GM19239 (cell line): ENCODE results near the gene IL36RN.

Experiments
- DNase-seq: peaks from one replicate; pipeline ENCODE4 v3.0.0; 2011; ENCODE audit warnings: low spot score; ENCODE audit not compliant: insufficient read length
- FAIRE-seq: peaks from 2 replicates; lab custom pipeline; 2011; peaks lifted over from hg19 to GRCh38; lab: Jason Lieb, UNC

IL36RN gene

DNA sequence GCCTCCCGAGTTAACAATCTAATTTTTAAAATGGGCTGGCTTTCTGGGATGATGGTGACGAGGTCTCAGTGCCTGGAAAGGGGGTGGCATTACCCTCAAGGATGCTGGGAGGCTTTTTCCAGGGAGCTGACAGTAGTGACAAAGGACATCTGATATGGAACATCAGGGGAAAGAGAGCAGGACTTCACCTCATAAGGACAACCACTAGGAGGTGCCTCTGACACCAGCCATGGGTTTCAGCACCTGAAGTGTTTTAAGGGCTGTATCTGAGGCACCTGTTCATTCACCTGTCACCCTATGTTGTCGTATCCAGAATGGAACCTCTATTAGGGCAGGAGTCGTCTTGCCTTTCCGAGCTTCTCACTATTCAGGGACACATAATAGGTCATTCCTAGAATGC lies 17.1 kb upstream of the IL36RN start:
- no peak for FAIRE-seq
- DNase-seq: no peak

DNA sequence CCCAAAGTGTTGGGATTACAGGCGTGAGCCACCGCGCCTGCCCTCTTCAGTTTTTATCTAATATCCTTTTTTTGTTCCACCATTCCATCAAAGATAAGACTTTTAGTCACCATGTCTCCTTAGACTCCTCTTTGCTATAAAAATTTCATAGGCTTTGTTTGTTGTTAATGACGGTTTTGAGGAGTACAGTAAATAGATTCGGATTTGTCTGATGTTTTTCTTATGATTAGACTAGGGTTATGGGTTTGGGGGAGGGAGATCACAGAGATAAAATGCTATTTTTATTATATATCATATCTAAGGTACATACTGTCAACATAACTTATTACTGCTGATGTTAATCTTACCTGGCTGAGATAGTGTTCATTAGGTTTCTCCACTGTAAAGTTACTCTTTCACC lies 12.5 kb upstream of the IL36RN start:
- DNase-seq (no peak), FAIRE-seq (no peak)

DNA sequence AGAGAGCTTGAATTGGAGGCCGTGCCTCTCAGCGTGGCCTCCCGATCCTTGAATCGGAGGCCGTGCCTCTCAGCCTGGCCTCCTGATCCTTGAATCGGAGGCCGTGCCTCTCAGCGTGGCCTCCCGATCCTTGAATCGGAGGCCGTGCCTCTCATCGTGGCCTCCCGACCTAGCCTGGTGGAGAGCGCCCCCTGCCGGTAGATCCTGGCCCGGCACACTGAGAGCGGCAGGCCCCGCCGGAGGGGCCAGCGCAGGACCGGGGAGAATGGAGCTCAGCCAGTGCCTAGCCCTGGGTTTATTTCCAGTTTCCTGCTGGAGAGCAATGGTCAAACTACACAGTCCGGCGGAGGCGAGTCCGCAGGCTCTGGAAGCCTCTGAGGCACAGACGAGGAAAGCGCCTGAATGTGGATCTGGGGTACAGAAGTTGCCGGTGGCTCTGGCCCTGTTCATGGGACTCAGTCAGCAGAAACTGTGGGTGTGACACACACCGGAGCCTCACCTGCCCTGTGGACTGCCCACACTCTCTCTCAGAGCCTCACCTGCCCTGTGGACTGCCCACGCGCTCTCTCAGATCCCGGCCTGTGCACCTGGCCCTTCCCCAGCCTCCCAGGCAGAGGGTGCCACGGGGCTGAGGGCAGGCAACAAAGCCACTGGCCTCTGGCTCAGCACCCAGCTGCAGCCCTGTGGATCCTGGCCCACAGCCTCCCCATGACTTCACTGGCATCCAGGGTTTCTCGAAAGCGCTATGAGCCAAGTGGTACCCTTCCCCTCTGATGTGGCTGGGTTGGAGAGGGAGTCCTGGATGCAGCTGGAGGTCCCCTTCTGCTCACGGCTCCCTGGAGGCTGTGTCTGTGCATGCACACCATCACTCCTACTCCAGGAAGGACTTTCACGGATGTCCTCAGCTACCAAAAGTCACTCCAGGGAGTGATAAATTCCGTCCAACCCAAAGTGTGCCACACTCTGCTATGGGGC lies 7.8 kb upstream of the IL36RN start:
- FAIRE-seq (no peak), DNase-seq (no peak)

DNA sequence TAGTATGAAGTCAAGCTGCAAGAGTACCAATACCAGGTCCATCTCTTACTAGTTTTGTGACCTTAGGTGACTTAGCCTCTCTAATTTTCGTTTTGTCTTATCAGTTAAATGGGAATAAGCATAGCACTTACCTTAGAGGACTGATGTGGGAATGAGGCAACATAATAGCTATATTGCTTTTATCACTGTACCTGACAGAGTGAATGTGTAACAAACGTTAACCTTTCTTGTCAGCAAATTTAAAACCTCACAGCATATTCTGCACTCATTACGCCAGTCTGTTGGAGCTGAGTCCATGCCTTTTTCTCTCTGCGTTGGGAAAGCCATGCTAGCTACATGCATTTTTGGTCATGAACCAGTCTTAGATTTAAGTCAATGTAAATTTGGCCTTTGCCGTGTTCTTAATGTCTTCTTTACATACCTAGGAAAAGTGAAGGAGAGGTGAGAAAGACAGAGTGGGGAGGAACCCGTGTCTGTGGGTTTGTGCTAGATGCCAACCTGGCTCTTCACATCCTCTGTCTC lies 6.5 kb upstream of the IL36RN start, which contains the start of gene IL36B:
Gene IL36B, minus strand, starts transcription at position 472 of the 522 bp plus-strand sequence.
- FAIRE-seq (no peak), DNase-seq (no peak)

DNA sequence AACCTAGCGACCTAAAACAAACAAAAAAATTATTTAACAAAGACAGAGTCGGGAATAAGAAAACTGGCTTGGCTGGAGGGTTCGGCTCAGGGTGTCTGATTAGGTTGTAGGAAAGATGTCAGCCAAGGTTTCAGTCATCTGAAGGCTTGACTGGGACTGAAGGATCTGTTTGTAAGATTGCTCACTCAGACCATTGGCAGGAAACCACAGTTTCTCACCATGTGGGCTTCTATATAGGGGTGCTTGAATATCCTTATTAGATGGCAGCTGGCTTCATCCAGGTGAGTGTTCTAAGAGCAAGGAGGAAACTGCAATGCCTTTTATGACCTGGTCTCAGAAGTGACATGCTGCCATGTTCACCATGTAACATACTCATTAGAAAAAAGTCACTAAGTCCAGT lies 5.3 kb upstream of the IL36RN start:
- DNase-seq: no peak
- no peak for FAIRE-seq

DNA sequence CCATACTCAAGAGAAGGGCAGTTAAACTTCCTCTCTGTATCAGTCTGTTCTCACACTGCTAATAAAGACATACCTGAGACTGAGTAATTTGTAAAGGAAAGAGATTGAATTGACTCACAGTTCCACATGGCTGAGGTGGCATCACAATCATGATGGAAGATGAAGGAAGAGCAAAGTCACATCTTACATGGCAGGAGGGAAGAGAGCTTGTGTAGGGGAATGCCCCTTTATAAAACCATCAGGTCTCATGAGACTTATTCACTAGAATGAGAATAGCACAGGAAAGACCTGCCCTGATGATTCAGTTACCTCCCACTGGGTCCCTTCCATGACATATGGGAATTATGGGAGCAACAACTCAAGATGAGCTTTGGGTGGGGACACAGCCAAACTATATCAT lies 4.9 kb upstream of the IL36RN start:
- DNase-seq (no peak), FAIRE-seq (no peak)

DNA sequence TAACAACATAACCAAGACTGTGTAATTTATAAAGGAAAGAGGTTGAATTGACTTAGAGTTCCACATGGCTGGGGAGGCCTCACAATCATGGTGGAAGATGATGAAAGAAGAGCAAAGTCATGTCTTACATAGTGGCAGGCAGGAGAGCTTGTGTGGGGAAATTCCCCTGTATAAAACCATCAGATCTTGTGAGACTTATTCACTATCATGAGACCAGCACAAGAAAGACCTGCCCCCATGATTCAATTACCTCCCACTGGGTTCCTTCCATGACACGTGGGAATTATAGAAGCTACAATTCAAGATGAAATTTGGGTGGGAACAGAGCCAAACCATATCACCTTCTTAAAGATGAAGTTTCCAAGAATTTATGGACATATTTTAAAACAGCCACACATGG lies 2.5 kb upstream of the IL36RN start:
- DNase-seq: no peak
- no peak for FAIRE-seq

DNA sequence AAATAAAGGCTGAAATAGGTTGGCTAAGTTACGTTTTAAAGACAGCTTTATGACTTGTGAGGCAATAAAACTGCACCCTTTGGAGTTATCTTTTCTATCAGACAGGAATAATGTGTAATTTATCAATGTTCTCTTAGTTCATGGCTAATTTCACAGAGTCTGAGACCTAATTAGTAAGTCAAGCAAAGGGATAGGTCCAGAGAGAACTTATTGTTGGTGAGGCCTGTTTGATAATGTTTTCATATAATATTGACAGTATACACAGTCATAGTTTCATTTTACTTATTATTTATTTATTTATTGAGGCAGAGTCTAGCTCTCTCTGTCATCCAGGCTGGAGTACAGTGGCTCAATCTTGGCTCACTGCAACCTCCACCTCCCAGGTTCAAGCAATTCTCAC lies 1.9 kb upstream of the IL36RN start:
- DNase-seq (no peak), FAIRE-seq (no peak)

DNA sequence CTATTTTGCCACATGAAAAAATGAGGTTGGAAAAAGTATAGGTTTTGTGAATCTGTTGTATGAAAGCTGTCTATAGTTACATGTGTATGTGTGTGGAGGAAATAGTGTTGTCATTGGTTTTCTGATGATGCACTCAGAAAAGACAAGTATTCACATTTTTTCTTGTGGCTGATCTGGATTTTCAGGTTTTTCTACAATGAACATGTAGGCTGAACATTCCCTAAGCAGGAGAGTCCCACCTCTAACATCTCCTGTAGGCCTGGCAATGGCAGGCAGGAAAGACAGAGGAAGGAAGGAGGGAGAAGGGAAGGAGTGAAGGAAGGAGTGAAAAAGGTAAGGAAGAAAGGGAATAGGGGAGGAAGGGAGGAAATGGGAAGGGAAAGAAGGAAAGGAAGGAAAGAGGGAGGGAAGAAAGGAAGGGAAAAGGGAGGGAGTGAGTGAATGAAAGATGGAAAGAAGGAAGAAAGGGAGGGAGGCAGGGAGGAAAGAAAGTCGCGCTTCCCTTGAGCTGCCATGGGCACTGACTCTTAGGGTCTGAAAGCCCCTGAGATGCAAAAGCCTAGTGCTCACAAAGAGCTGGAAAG lies 495 bp upstream of the IL36RN start:
- FAIRE-seq: no peak
- no peak for DNase-seq

DNA sequence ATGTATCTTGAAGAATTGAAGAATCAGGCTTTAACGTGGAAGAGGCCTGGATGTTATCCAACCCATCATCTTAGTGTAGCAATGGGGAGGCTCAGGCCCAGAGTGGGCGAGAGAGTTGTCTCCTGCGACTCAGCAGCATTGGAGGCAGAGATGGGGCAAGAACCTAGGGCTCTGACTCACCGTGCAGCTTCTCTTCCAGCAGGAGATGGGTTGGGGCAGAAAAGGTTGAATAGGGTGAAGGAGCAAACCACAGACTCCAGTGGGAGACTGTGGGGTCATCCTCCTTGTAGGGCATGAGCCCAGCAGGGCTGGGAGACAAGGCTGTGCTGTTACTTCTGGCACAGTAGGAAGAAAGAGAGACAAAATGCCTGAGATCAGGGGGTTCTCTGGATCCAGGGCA lies 1.4 kb downstream of the IL36RN start:
- no peak for DNase-seq
- no peak for FAIRE-seq

DNA sequence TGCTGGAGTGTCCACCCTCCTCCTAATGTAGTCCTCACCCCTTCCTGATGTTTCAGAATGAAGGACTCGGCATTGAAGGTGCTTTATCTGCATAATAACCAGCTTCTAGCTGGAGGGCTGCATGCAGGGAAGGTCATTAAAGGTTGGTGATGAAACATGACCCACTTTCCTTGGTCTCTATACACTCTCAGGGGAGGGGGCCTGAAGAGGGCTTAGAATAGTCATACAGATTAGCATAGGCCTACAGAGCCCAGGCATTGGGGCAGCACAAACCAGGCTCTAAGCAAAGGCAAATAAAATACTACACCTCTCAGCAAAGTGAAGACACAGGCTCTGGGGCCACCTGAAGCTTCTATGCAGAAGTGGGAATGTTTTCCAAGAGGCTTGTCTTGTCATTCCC lies 1.8 kb downstream of the IL36RN start:
- DNase-seq (no peak), FAIRE-seq (no peak)

DNA sequence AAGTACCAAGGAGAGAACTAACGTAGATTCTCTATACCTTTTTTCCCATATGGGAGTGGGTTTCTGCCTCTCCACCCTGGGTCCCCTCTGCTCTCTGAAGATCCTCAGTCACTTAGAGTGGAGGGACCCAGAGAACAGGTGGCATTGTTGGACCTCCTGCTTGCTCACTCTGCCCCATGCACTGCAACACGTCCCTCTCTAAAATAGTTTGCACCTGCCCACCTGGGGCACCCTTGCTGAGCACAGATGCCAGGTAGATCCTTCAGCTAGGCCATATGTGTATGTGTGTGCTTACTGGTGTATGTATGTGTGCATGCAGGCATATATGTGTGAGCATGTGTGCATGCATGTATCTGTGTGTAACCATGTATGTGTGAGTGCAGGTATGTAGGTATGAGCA lies 2.2 kb downstream of the IL36RN start:
- FAIRE-seq (no peak), DNase-seq (no peak)

DNA sequence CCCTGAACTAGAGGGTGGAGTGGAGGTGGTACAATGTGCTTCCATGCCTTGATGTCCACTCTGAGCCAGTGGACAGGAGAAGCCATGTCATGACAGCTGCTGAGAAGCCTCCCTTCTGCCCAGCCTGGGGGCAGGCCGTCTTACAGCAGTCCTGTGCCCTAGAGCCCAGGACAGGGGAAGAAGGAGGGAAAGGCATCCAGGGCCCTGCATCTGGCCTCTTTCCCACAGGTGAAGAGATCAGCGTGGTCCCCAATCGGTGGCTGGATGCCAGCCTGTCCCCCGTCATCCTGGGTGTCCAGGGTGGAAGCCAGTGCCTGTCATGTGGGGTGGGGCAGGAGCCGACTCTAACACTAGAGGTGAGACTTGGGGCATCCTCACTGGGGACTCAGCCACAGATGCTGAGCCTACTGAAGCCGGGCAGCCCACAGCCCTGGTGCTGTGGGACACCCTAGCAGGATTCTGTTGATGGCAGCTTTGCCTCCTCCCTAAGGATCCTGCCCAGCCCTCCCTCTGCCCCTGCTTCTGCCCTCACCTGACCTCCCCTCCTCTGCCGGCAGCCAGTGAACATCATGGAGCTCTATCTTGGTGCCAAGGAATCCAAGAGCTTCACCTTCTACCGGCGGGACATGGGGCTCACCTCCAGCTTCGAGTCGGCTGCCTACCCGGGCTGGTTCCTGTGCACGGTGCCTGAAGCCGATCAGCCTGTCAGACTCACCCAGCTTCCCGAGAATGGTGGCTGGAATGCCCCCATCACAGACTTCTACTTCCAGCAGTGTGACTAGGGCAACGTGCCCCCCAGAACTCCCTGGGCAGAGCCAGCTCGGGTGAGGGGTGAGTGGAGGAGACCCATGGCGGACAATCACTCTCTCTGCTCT lies 3.1 kb downstream of the IL36RN start:
- DNase-seq: no peak
- FAIRE-seq: no peak

DNA sequence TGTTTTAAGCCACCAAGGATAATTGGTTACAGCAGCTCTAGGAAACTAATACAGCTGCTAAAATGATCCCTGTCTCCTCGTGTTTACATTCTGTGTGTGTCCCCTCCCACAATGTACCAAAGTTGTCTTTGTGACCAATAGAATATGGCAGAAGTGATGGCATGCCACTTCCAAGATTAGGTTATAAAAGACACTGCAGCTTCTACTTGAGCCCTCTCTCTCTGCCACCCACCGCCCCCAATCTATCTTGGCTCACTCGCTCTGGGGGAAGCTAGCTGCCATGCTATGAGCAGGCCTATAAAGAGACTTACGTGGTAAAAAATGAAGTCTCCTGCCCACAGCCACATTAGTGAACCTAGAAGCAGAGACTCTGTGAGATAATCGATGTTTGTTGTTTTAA lies 5.3 kb downstream of the IL36RN start:
- FAIRE-seq (no peak), DNase-seq (no peak)

DNA sequence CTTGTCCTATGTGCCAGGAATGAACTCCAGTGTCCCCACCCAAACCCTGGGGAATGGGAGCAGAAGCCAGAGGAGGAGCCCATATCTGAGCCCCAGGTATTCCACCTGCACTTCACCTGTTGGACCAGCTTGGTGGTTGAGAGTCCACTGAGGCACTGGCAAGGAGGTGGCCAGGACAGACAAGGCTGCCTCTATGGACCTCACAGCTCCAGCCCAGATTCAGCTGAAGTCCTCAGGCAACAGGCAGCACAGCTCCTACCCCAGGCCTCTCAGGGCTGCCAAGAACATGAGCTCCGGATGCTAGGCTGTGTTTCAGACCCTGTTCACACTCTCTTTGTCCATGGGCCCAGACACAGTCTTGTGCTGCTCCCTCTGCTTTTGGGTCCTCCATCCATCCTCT lies 5.9 kb downstream of the IL36RN start:
- no peak for DNase-seq
- FAIRE-seq: no peak

DNA sequence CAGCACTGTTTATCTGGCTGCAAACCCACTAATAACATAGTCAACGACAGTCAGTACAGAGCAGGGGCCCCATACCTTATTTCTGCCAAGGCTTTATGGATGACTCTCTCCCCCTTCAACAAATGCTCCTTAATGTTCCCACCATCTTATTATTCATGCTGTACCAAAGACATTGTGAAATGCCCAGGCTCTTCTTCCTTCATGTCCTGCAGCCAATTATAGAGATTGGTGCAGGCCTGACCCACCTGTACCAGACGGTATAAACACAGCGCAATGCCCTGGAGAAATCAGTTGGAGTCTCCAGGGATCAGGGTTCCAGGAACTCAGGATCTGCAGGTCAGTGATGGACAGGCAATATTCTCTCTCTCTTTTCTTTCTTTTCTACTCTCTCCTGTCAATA lies 8.7 kb downstream of the IL36RN start, which contains the start of gene IL1F10:
Gene IL1F10, plus strand, starts transcription at position 290 of the 400 bp plus-strand sequence. CDS start 4,769 bp downstream, outside the sequence.
- DNase-seq (no peak), FAIRE-seq (no peak)

DNA sequence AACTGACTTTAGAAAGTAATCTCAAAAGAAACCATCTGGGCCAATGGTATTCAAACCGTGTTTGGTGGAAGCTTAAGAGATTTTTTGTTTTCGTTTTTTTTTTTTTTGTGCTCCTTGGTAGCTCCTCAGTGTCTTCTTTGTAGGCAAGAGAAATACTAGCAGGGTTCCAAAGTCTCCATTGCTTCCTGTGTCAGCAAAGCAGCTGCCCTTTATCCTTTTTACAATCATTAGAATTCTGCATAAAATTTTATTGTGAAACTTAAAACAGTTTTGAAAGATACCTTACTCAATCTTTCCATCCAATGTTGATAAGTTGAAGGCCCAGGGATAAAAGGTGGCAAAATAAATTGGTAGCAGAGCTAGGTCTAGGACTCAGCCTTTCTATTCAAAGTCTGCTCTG lies 9.3 kb downstream of the IL36RN start:
- DNase-seq (no peak), FAIRE-seq (no peak)

DNA sequence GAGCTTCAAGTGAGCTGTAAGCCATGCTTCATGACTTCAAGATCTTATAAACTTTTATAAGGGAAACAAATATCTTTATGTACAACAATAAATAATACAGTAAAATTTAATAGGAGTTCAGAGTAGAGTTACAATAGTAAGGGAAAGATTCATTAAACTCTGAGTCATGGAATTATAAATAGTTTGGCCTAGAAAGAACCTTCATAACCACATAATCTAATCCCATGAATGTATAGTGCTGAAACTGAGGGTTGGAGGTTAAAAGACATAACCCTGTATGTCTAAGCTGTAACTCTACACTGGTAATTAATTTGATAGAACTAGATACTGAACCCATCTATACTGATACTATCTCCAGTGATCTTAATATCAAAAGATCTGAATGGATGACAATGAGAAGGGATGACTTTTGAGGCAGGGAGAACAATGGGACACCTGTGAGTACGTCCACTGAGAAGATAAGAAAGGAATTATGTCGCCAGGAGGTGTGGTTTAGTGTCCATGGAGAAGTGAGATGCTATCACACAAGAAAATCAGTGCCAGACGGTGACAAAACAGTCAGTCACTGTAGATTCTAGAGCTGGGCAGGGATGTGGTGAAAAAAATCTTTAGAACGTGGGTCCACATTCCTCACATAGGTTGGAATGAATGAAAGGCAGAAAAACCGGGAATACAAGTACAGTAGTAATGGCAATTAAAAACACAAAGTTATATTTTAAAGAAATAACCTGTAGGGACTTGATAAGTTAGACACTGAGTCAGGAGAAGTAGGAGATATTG lies 9.9 kb downstream of the IL36RN start:
- DNase-seq (no peak), FAIRE-seq (no peak)

DNA sequence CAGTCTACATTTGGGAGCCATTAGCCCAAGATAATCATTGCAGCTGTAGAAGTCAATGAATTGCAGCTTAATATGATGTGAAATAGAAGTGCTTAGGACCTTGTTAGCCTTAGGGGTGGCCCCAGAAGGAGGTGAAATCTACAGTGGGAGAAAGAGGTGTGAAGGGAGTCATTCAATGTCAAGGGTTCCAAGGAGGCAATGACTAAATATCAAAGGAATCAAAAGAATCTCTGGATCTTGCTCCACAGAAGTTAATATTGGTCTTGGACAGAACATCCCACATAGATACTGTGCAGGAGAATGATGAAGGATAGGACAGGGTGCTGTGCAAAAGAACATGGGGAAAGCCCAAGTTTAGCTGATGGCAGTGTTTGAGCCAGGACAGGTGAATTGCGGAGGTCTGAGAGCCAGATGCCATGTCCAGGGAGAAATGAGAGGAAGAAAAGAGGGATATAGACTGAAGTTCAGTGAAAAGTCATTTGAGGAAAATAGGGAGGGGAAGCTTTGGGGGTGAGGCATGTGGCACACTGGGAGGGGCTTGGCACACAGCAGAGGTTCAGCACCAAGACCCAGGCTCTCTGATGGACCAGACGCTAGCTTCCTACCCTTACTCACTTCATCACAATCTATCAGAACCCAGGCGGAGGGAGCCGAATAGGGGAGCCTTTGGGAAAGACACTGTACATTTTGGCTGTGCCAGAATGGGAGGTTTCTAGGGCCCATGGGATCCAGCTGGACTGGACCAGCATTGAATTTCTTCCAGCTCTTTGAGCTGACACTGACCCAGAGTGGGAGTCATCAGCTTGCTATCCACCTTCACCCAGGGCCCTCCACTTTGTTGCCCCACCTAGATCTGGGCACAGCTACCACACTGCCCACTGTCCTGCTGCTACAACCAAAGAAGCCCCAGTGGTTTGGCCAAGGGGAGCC lies 10.9 kb downstream of the IL36RN start:
- no peak for DNase-seq
- FAIRE-seq: no peak
